Activated T-cell treated with anti-CD3 and anti-CD28 coated beads, Interleukin-2, amount 50 U/mL, for 24 hours (primary cell): ENCODE results near the gene SEMA3D.
A peak's percentile ranks its signal among the peaks of the same experiment; 100 is the strongest.

Experiments used
- DNase-seq: peaks from one replicate; pipeline ENCODE4 v3.0.0-alpha.2; 2020
- H3K27ac Mint-ChIP-seq: 2 replicates; pipeline ENCODE4 v1.8.0; 2020; ENCODE audit warnings: mild to moderate bottlenecking, mixed read lengths
- H3K27me3 Mint-ChIP-seq: 2 replicates; pipeline ENCODE4 v1.8.0; 2020; ENCODE audit warnings: mixed read lengths
- H3K36me3 Mint-ChIP-seq: 2 replicates; pipeline ENCODE4 v1.8.0; 2020; ENCODE audit warnings: low read depth, mixed read lengths
- H3K4me1 Mint-ChIP-seq: 2 replicates; pipeline ENCODE4 v1.8.0; 2020; ENCODE audit warnings: low read depth, mixed read lengths
- H3K4me3 Mint-ChIP-seq: 2 replicates; pipeline ENCODE4 v1.8.0; 2020; ENCODE audit warnings: mild to moderate bottlenecking, moderate library complexity, mixed read lengths
- H3K9me3 Mint-ChIP-seq: 2 replicates; pipeline ENCODE4 v1.8.0; 2020; ENCODE audit warnings: mixed read lengths

Gene SEMA3D

GRCh38 chr7:85065888-85066485 is 120.9 kb downstream of the SEMA3D start:
- no peak for DNase-seq
- no peaks in the 10 kb centered on the region for H3K27me3 Mint-ChIP-seq
- H3K27ac Mint-ChIP-seq = no peak overlapping the region
- H3K4me1 Mint-ChIP-seq = no peaks in the 10 kb centered on the region
- H3K9me3 Mint-ChIP-seq = no peaks in the 10 kb centered on the region
- H3K36me3 Mint-ChIP-seq = no peaks in the 10 kb centered on the region
- no peak overlapping the region for H3K4me3 Mint-ChIP-seq

- H3K36me3 Mint-ChIP-seq = no peaks in the 10 kb centered on the region
- H3K27me3 Mint-ChIP-seq = no peaks in the 10 kb centered on the region
- H3K27ac Mint-ChIP-seq = no peak overlapping the region
- H3K9me3 Mint-ChIP-seq = no peaks in the 10 kb centered on the region
- DNase-seq = no peak
- H3K4me1 Mint-ChIP-seq = no peaks in the 10 kb centered on the region
- no peak overlapping the region for H3K4me3 Mint-ChIP-seq
Observed at GRCh38 chr7:85065306-85065705, 121.5 kb downstream of the SEMA3D start.

GRCh38 chr7:85062651-85063050 is 124.2 kb downstream of the SEMA3D start:
- H3K4me1 Mint-ChIP-seq = no peaks in the 10 kb centered on the region
- no peaks in the 10 kb centered on the region for H3K9me3 Mint-ChIP-seq
- no peaks in the 10 kb centered on the region for H3K36me3 Mint-ChIP-seq
- no peak overlapping the region for H3K4me3 Mint-ChIP-seq
- no peak overlapping the region for H3K27ac Mint-ChIP-seq
- no peaks in the 10 kb centered on the region for H3K27me3 Mint-ChIP-seq
- no peak for DNase-seq

GRCh38 chr7:85061456-85061855 is 125.4 kb downstream of the SEMA3D start:
- Mint-ChIP-seq H3K4me1 (no peaks in the 10 kb centered on the region), H3K27me3 (no peaks in the 10 kb centered on the region), H3K9me3 (no peaks in the 10 kb centered on the region), H3K36me3 (no peaks in the 10 kb centered on the region), H3K27ac (no peak overlapping the region), H3K4me3 (no peak overlapping the region)
- no peak for DNase-seq

GRCh38 chr7:85060696-85061095 is 126.2 kb downstream of the SEMA3D start:
- no peaks in the 10 kb centered on the region for H3K9me3 Mint-ChIP-seq
- H3K4me3 Mint-ChIP-seq = no peak overlapping the region
- H3K27ac Mint-ChIP-seq = no peak overlapping the region
- no peaks in the 10 kb centered on the region for H3K36me3 Mint-ChIP-seq
- no peak for DNase-seq
- H3K27me3 Mint-ChIP-seq = no peaks in the 10 kb centered on the region
- no peaks in the 10 kb centered on the region for H3K4me1 Mint-ChIP-seq

GRCh38 chr7:85055906-85056305 is 130.9 kb downstream of the SEMA3D start:
- H3K4me3 Mint-ChIP-seq = no peak overlapping the region
- DNase-seq = no peak
- H3K36me3 Mint-ChIP-seq = no peaks in the 10 kb centered on the region
- H3K9me3 Mint-ChIP-seq = no peaks in the 10 kb centered on the region
- H3K27me3 Mint-ChIP-seq = no peaks in the 10 kb centered on the region
- no peak overlapping the region for H3K27ac Mint-ChIP-seq
- no peaks in the 10 kb centered on the region for H3K4me1 Mint-ChIP-seq

- no peak overlapping the region for H3K27ac Mint-ChIP-seq
- no peaks in the 10 kb centered on the region for H3K4me1 Mint-ChIP-seq
- no peaks in the 10 kb centered on the region for H3K9me3 Mint-ChIP-seq
- no peak overlapping the region for H3K4me3 Mint-ChIP-seq
- no peaks in the 10 kb centered on the region for H3K27me3 Mint-ChIP-seq
- no peaks in the 10 kb centered on the region for H3K36me3 Mint-ChIP-seq
- DNase-seq = no peak
Observed at GRCh38 chr7:85055196-85055595, 131.7 kb downstream of the SEMA3D start.

GRCh38 chr7:85054306-85054705 is 132.6 kb downstream of the SEMA3D start:
- H3K36me3 Mint-ChIP-seq = no peaks in the 10 kb centered on the region
- no peaks in the 10 kb centered on the region for H3K27me3 Mint-ChIP-seq
- no peaks in the 10 kb centered on the region for H3K4me1 Mint-ChIP-seq
- no peaks in the 10 kb centered on the region for H3K9me3 Mint-ChIP-seq
- H3K4me3 Mint-ChIP-seq = no peak overlapping the region
- no peak for DNase-seq
- no peak overlapping the region for H3K27ac Mint-ChIP-seq

- Mint-ChIP-seq H3K27me3 (no peaks in the 10 kb centered on the region), H3K27ac (no peak overlapping the region), H3K36me3 (no peaks in the 10 kb centered on the region), H3K9me3 (no peaks in the 10 kb centered on the region), H3K4me3 (no peak overlapping the region), H3K4me1 (no peaks in the 10 kb centered on the region)
- no peak for DNase-seq
Observed at GRCh38 chr7:85052894-85053293, 134.0 kb downstream of the SEMA3D start.

GRCh38 chr7:85052056-85052737 is 134.7 kb downstream of the SEMA3D start:
- no peaks in the 10 kb centered on the region for H3K4me1 Mint-ChIP-seq
- no peaks in the 10 kb centered on the region for H3K36me3 Mint-ChIP-seq

GRCh38 chr7:85046534-85046933 is 140.3 kb downstream of the SEMA3D start:
- no peak for DNase-seq
- H3K27ac Mint-ChIP-seq = no peak overlapping the region
- no peaks in the 10 kb centered on the region for H3K9me3 Mint-ChIP-seq
- H3K4me1 Mint-ChIP-seq = no peaks in the 10 kb centered on the region
- H3K27me3 Mint-ChIP-seq = no peaks in the 10 kb centered on the region
- H3K4me3 Mint-ChIP-seq = no peak overlapping the region
- no peaks in the 10 kb centered on the region for H3K36me3 Mint-ChIP-seq

More at GRCh38 chr7:85052056-85052737, 134.7 kb downstream of the SEMA3D start:
- Mint-ChIP-seq H3K27me3 (no peaks in the 10 kb centered on the region), H3K9me3 (no peaks in the 10 kb centered on the region), H3K4me3 (no peak overlapping the region), H3K27ac (no peak overlapping the region)
- DNase-seq = no peak

- Mint-ChIP-seq H3K36me3 (no peaks in the 10 kb centered on the region), H3K9me3 (no peaks in the 10 kb centered on the region), H3K4me3 (no peak overlapping the region), H3K27me3 (no peaks in the 10 kb centered on the region), H3K27ac (no peak overlapping the region), H3K4me1 (no peaks in the 10 kb centered on the region)
- peak; percentile 25 for DNase-seq
Observed at GRCh38 chr7:85041605-85042216, 145.1 kb downstream of the SEMA3D start.

- no peaks in the 10 kb centered on the region for H3K36me3 Mint-ChIP-seq
- H3K9me3 Mint-ChIP-seq = no peaks in the 10 kb centered on the region
- H3K4me3 Mint-ChIP-seq = no peak overlapping the region
- DNase-seq = no peak
- H3K27me3 Mint-ChIP-seq = no peaks in the 10 kb centered on the region
- H3K4me1 Mint-ChIP-seq = no peaks in the 10 kb centered on the region
- no peak overlapping the region for H3K27ac Mint-ChIP-seq
Observed at GRCh38 chr7:85039196-85039923, 147.5 kb downstream of the SEMA3D start.

- H3K4me1 Mint-ChIP-seq = no peaks in the 10 kb centered on the region
- no peaks in the 10 kb centered on the region for H3K27me3 Mint-ChIP-seq
- DNase-seq = no peak
- H3K27ac Mint-ChIP-seq = no peak overlapping the region
- no peaks in the 10 kb centered on the region for H3K36me3 Mint-ChIP-seq
- H3K4me3 Mint-ChIP-seq = no peak overlapping the region
- H3K9me3 Mint-ChIP-seq = no peaks in the 10 kb centered on the region
Observed at GRCh38 chr7:85038466-85038865, 148.4 kb downstream of the SEMA3D start.

GRCh38 chr7:85033263-85033662 is 153.6 kb downstream of the SEMA3D start:
- no peak overlapping the region for H3K27ac Mint-ChIP-seq
- no peaks in the 10 kb centered on the region for H3K36me3 Mint-ChIP-seq
- no peaks in the 10 kb centered on the region for H3K4me1 Mint-ChIP-seq
- no peak overlapping the region for H3K4me3 Mint-ChIP-seq
- no peaks in the 10 kb centered on the region for H3K27me3 Mint-ChIP-seq
- no peaks in the 10 kb centered on the region for H3K9me3 Mint-ChIP-seq
- DNase-seq = no peak
